Activated effector memory CD4-positive, alpha-beta T cell treated with anti-CD3 and anti-CD28 coated beads, Interleukin-2, amount 50 U/mL, for 16 hours (primary cell): Measurements from ENCODE around the gene SESN1.
"Not testable (repeated sequence)": the region's sequence is repeated elsewhere in the genome, so short reads cannot be mapped to it uniquely, and the experiment has no call there.

Experiments
- DNase-seq: peaks from one replicate; pipeline ENCODE4 v3.0.0-alpha.2; 2020

SESN1 gene

DNA sequence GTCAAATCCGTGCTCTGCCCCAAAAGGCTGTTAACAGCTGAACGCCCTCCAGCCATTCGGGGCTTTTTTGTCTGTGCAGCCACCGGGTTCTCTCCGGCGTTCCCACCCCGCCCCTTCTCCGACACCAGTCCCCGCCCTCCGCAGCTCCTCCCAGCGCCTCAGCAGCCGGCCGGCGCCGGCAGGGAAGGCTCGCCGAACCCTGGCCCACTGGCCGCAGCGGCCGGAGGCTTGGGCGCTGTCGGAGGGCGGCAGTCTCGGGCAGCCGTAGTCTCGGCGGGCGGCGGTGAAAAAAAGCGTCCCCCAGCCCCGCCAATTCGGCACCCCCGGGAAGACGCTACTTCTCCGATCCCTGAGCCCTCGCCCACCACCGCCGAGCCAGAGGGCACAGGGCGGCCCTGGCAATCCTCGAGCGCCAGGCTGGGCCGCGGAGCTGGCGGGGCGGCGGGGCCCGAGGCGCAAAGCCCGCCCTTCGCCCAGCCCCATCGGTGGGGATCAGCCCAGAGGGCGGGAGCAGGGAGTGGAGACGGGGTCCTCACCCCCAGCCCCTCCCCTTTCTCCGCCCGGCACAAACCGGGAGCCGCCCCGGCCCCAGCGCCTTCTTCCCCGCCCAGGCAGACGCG lies at the start of gene SESN1:
TSS of gene SESN1 (minus strand) at position 431 of the 620 bp plus-strand sequence. CDS start 773 bp downstream, outside the sequence.
- DNase-seq, result peak; percentile 94

DNA sequence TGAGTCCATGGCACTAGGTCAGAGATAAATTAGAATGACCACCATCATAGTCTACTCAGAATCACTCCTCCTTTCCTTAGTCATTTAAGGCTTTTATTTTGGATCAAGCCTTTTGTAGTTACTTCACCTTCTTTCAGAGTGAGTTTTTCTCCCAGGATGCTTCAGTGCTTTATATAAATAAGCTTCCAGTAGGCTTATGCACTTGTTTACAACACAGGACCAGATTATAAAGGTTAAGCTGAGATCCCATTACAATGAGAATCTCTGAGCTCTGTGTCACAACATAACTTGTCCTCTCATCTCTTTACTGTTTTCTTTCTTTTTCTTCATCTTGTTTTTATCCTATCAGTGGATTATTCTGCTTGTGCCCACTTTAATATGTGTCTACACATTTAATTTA lies 48.5 kb upstream of the SESN1 start:
- DNase-seq, result no peak

DNA sequence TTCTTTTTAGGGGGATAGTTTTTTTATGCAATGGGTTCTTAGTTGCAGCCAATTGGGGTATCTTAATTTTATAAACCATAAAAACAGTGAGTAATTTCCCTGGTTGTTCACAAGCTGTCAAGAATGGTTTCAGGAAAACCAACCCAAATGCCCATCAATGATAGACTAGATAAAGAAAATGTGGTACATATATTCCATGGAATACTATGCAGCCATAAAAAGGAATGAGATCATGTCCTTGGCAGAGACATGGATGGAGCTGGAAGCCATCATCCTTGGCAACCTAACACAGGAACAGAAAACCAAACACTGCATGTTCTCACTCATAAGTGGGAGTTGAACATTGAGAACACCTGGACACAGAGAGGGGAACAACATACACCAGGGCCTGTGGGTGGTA lies 47.4 kb upstream of the SESN1 start:
- not testable (repeated sequence) for DNase-seq

DNA sequence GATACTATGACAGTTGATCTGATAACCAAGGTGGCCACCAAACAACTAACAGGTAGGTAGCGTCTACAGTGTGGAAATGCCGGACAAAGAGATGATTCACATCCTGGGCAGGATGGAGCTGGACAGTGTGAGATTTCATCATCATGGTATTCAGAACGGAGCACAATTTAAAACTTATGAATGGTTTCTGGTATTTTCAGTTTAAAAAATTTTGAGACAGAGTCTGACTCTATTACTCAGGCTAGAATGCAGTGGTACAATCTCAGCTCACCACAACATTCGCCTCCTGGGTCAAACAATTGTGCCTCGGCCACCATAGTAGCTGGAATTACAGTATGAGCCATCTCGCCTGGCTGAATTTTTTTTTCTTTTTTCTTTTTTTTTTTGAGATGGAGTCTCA lies 44.5 kb upstream of the SESN1 start:
- DNase-seq, result no peak

DNA sequence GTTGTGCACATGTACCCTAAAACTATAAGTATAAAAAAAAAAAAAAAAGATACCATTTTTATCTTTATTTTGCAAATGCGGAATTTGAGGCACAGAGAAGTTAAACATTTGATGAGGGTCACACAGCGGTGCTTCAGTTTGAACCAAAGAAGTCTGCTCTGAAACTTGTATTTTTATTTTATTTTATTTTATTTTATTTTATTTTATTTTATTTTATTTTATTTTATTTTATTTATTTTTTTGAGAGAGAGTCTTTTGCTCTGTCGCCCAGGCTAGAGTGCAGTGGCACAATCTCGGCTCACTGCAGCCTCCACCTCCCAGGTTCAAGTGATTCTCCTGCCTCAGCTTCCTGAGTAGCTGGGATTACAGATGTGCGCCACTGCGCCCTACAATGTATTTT lies 41.9 kb upstream of the SESN1 start:
- DNase-seq, result not testable (repeated sequence)

DNA sequence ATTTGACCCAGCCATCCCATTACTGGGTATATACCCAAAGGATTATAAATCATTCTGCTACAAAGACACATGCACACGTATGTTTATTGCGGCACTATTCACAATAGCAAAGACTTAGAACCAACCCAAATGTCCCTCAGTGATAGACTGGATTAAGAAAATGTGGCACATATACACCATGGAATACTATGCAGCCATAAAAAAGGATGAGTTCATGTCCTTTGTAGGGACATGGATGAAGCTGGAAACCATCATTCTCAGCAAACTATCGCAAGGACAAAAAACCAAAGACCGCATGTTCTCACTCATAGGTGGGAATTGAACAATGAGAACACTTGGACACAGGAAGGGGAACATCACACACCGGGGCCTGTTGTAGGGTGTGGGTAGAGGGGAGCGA lies 41.4 kb upstream of the SESN1 start:
- not testable (repeated sequence) for DNase-seq

DNA sequence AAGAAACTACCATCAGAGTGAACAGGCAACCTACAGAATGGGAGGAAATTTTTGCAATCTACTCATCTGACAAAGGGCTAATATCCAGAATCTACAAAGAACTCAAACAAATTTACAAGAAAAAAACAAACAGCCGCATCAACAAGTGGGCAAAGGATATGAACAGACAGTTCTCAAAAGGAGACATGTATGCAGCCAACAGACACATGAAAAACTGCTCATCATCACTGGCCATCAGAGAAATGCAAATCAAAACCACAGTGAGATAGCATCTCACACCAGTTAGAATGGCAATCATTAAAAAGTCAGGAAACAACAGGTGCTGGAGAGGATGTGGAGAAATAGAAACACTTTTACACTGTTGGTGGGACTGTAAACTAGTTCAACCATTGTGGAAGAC lies 41.0 kb upstream of the SESN1 start:
- DNase-seq, result not testable (repeated sequence)

DNA sequence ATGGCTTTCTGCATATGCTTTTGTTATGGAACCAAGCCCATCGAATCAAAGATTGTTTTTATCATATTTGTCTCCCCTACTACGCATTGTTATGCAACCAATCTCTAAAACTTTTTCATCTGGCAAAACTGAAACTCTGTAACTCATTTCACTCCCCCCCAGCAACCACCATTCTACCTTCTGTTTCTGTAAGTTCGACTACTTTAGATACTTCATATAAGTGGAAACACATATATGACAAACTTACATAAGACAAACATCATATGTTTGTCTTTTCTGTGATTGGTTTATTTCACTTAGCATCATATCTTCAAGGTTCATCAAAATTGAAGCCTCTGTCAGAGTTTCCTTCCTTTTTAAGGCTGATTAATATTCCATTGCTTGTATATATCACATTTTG lies 35.4 kb upstream of the SESN1 start:
- DNase-seq, result no peak

DNA sequence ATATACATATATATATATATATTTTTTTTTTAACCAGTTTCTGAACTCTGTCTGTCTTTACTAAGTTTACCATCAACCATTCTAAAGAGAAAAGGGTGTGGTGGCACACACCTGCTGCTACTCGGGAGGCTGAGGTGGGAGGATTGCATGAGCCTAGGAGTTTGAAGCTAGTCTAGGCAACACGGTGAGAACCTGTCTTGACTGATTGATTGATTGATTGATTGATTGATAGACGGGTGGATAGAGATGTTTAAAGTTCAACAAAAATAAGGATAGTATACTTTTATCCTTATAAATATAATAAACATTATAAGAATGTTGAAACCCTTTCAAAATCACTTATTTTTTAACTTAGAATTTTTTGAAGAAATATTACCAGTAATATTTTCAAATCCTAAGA lies 30.9 kb upstream of the SESN1 start:
- no peak for DNase-seq

DNA sequence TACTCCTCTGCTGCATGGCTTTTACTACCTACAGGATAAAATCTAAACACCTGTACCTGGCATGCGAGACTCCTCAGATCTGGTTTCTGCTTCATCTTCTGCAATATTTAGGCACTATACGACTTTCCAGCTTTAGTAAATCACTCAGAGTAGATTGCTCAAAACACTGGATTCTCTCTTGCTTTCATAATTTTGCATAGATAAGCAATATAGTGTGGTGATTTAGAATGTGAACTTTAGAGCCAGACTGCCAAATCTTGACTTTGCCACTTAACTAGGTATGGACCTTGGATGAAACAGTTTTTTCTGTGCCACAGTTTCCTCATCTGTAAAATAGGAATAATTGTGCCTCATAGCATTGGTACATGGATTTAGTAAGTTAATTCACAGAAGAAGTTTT lies 29.6 kb upstream of the SESN1 start:
- no peak for DNase-seq

DNA sequence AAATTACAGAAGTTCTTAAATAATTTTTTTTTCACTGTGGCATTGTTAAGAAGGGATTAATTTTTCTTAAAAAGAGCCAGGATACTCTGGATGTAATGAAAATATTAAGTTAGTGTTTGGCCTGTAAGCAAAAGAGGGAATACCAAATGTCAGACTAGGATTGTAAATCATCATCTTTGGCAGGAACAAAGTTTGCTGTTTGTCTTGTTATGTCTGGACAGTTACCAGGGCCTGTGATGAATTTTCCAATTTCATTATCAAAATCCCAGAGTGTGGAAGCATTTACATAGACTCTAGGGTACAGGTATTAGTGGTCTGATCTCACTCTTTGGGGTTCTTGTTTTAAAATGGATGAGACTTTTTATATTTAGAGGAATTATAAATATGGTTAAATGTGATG lies 26.8 kb upstream of the SESN1 start:
- DNase-seq, result no peak

DNA sequence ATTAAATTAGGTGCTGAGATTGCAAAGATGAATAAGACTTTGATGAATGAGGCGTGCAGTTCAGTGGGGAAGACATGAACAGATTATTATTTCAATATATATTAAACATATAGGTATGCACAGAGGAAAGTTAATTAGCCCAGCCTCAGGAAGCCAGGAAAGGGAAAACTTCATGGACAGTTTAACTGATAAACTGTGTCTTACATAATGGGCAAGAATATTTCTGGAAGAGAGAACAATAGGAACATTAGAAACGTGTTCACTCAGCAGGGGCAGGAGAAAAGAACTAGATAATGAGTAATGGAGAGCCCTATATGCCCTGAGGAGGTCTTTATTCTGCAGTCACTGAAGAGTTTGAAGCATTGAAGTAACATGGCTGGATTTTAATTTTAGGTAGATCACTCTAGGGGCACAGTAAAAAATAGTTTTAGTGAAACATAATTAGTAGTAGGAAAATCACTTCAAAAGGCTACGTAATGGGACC lies 24.3 kb upstream of the SESN1 start:
- no peak for DNase-seq

DNA sequence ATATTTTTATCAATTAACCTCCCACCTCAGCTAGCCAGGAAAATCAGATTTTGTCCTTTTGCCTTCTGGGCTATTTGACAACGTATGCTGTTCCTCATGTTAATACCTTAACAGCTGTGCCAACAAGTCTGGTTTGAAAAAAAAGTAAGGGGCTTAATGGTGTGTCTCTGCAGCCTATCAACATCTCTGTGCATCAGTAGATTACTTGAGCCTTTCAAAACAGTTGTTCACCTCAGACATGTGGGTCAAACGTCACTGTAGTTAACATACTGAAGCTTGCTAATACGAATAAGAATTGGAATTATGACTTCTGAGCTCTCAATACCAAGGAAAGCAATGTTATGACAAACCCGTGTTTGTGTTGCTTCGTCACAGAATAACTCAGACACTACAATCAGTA lies 23.7 kb upstream of the SESN1 start:
- DNase-seq, result no peak

DNA sequence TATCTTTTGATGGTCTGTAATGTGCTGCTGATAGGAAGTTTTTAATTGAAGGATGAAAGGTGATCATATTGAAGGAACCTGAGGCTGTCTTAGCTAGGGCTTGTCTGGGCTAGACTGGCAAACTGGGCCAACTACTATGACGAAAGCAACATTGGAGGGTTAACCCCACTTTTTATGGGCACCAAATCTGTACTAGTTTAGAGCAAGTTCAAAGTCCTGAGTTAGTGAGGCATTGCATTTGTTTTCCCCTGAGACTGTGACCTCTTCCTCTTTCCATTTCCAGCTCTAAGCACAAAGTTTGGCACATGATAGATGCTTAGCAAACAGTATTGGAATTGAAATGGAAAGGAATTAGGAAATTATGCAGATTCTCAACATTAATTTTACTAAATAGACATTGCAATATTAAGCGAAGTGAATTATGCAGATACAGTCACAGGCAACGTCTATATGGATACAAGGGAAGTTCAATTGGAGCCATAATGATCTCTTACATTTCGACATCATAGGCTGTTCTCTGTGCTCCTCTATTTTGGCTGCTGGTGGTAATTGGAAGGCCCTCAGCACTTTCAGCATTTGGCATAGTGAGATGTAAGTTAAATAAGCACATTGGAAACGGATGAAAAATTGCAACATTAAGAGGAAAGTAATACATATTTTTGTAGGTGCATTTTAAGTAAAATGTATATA lies 22.8 kb upstream of the SESN1 start:
- DNase-seq, result no peak

DNA sequence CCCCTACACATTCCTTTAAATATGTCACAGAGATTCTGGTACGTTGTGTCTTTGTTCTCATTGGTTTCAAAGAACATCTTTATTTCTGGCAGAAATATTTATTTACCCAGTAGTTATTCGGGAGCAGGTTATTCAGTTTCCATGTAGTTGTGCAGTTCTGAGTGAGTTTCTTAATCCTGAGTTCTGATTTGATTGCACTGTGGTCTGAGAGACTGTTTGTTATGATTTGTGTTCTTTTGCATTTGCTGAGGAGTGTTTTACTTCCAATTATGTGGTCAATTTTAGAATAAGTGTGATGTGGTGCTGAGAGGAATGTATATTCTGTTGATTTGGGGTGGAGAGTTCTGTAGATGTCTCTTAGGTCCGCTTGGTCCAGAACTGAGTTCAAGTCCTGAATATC lies 18.0 kb upstream of the SESN1 start:
- not testable (repeated sequence) for DNase-seq

DNA sequence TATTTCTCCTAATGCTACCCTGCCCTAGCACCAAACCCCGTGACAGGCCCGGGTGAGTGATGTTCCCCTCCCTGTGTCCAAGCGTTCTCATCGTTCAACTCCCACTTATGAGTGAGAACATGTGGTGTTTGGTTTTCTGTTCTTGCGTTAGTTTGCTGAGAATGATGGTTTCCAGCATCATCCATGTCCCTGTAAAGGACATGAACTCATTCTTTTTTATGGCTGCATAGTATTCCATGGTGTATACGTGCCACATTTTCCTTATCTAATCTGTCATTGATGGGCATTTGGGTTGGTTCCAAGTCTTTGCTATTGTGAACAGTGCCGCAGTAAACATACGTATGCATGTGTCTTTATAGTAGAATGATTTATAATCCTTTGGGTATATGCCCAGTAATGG lies 15.0 kb upstream of the SESN1 start:
- not testable (repeated sequence) for DNase-seq

DNA sequence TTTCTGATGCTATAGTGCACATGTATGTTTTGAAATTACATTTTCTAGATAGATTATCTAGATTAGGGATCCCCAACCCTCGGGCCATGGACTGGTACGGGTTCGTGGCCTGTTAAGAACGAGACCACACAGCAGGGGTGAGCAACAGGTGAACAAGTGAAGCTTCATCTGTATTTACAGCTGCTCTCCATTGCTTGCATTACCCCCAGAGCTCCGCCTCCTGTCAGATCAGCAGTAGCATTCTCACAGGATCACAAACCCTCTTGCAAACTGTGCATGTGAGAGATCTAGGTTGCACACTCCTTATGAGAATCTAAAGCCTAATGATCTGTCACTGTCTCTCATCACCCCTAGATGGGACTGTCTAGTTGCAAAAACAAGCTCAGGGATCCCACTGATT lies 11.0 kb upstream of the SESN1 start:
- DNase-seq, result no peak

DNA sequence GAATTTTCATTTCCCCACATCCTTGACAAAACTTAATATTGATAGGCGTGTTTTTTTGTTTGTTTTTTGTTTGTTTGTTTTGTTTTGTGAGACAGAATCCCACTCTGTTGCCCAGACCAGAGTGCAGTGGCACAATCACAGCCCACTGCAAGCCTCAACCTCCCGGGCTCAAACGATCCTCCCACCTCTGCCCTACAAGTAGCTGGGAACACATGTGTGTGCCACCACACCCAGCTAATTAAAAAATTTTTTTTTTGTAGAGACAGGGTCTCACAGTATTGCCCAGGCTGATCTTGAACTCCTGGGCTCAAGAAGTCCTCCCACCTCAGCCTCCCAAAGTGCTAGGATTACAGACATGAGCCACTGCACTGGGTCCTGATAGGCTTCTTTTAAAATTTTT lies 9.9 kb upstream of the SESN1 start:
- DNase-seq, result no peak

DNA sequence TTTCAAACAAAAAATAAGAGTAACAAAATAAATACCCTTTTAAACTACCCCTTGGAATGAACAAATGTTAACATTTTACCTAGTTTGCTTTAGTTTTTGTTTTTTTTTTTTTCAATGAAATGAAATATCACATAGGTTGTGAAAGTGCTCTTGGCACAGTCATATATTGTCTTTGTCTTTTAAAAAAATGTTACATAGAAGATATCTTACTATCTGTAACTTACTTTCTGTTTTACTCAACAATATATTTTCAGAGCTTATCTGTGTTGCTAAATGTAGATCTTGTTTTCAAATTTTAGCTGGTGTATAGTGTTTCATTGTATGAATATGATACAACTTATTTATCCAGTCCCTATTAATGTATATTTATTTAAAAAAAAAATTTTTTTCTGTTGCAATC lies 9.3 kb upstream of the SESN1 start:
- no peak for DNase-seq

DNA sequence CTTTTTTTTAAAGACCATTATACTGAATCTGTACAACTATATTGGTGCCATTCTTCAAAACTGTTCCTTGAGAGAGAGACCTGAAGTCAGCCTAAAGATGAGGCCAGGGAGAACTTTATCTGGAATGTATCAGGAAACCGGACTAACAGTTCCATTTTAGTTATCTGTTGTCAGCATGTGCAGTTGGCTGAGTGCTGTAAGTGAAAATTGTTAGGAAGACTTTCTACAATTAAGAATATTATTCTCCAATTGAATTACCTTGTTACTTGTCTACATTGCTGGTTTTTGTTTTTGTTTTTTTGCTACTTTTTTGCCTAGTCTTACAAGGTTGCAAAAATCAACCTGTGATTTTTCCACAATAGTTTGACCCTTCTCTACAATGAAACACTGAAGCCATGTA lies 8.1 kb upstream of the SESN1 start:
- no peak for DNase-seq

DNA sequence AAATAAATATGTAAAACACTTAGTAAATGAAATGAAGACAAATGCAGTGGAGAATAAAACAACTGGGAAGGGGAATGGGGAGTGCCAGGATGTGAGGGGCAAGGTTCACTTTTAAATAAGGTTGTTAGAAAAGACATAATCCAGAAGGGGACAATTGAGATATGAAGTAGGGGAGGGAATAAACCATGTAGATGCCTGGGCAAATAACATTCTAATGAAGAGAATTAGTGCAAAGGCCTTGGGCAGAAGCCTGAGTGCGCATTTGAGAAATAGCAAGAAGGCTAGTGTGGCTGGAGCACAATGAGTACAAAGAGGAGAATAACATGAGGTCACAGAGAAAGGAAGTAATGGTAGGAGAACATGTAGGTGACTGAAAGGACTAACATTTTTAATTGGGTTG lies 3.0 kb upstream of the SESN1 start:
- no peak for DNase-seq

DNA sequence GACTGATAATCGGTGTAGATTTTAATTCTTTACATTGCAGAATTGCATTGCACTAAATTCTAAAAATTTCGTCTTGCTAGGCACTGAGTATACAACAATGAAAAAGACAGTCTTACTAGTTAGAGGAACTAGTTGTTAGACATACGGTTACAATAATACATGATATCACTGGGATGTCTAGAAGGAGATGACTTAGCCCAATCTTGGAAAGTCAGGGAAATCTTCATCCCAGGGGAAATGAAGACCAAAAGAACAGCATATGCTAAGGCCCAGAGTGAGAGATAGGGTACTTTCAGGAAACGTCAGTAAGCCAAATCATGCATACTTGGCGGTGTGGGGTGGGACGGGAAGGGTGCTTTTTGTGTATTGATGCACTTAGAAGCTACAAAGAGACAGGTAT lies 1.6 kb upstream of the SESN1 start:
- no peak for DNase-seq

DNA sequence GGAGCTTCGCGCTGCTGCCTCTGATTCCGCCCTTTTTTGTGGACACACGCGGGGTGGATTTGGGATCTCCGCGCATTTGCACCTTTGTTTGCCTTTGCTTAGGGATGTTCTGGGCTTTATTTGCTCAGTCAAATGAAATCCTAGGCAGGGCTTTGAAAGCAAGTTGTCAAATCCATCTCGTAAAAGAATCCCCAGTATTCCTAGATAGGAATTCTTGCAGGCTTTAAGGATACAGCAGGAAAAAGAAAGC lies 1.1 kb upstream of the SESN1 start:
- DNase-seq, result no peak

DNA sequence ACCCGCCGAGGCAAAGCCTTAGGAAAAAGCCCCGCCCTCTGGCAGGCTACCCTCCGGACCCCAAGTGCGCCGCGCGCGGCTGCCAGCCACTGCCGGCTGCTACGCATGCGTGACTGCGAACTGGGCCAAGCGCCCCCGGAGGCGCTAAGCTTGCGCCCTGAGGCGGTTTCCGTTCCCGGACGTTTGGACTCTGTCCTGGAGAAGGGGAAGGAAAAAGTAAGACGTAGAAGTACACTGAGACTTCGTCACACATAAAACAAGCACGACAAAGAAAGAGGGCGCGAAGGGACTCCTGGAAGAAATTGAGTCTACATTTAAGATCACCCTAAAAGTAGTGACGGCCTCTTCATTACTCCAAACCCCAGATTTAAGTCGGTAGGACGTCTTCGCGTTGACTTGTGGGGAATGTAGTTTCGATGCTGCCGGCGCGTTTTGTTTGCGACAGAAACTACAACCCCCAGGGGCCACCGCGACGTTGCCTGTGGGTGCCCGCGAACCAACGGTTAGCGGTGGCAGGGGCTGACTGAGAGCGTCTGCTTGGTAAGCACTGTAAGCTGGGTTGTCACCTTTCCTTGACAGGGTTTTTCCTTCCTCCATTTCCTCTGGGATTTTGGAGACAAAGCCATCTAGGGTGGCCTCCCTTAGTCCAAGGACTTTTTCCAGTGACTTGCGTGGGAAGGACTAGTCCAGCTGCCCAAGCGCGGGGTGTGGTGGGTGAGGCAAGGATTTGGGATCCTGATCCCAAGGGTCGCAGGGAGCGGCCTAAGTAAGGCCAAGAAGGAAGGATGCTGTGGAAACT lies 589 bp upstream of the SESN1 start, which contains the start of gene CEP57L1:
TSS of gene CEP57L1 (plus strand) at position 472 of the 799 bp plus-strand sequence. CDS start 49,715 bp downstream, outside the sequence.
- DNase-seq, result peak; percentile 98
